HepG2 (cell line): ENCODE results near the gene FRAS1. TPM values are rescaled to one million over a fixed set of nuclear protein-coding genes. Genes with fewer than 3 reads are reported as not detected.

Source experiments
- ARID4A ChIP-seq: sonication (generic); formaldehyde crosslinking; IDR thresholded peaks from 2 replicates; pipeline ENCODE4 v1.5.0; 2020; ENCODE audit warnings: mild to moderate bottlenecking, missing genetic modification reagents, borderline replicate concordance
- ATF6 ChIP-seq: sonication (generic); formaldehyde crosslinking; conservative IDR thresholded peaks from 2 replicates; pipeline ENCODE4 v1.4.0; 2020; ENCODE audit warnings: missing genetic modification reagents
- EZH2 ChIP-seq: conservative IDR thresholded peaks from 2 replicates; pipeline ENCODE4 v1.6.1; 2012; ENCODE audit warnings: mild to moderate bottlenecking, low read depth, low read length, moderate library complexity
- FOXP1 ChIP-seq, 2 experiments: fragments of 450-650 bp in 1 of 2; IDR thresholded peaks; 2 replicates each; pipeline ENCODE4 v1.6.1; 2017 to 2018; ENCODE audit warnings: antibody characterized with exemption in 1 of 2
- HDAC2 ChIP-seq: sonication (generic); formaldehyde crosslinking; IDR thresholded peaks from 2 replicates; pipeline ENCODE4 v1.4.0; 2020; ENCODE audit warnings: missing genetic modification reagents
- HNRNPLL ChIP-seq: fragments of 200-400 bp; formaldehyde crosslinking; IDR thresholded peaks from 2 replicates; pipeline ENCODE4 v1.6.1; 2017; ENCODE audit warnings: mild to moderate bottlenecking, low read depth, low read length; ENCODE audit not compliant: poor library complexity, severe bottlenecking
- MXD1 ChIP-seq: sonication (generic); formaldehyde crosslinking; IDR thresholded peaks from 2 replicates; pipeline ENCODE4 v1.4.0; 2020; ENCODE audit warnings: mild to moderate bottlenecking, missing genetic modification reagents
- MXD4 ChIP-seq: IDR thresholded peaks from 2 replicates; pipeline ENCODE4 v1.6.1; 2016; ENCODE audit warnings: mild to moderate bottlenecking, missing biosample characterization, missing genetic modification reagents
- NONO ChIP-seq, 2 experiments: fragments of 450-650 bp in 1 of 2; sonication (generic) in 1 of 2; formaldehyde crosslinking in 1 of 2; IDR thresholded peaks in 1 of 2; conservative IDR thresholded peaks in 1 of 2; 2 replicates each; pipeline versions ENCODE4 v1.6.1 to v1.8.0; 2017 to 2022; ENCODE audit warnings: mild to moderate bottlenecking in 1 of 2, missing genetic modification reagents in 1 of 2, moderate library complexity in 1 of 2
- NR2F2 ChIP-seq: IDR thresholded peaks from 2 replicates; pipeline ENCODE4 v1.6.1; 2012; ENCODE audit warnings: low read depth, inconsistent platforms, borderline replicate concordance
- PAX8 ChIP-seq: sonication (generic); formaldehyde crosslinking; IDR thresholded peaks from 2 replicates; pipeline ENCODE4 v1.8.0; 2022; ENCODE audit warnings: mild to moderate bottlenecking, missing genetic modification reagents, borderline replicate concordance
- PLRG1 ChIP-seq: fragments of 450-650 bp; conservative IDR thresholded peaks from 2 replicates; pipeline ENCODE4 v1.6.1; 2016
- RELA ChIP-seq: sonication (generic); formaldehyde crosslinking; IDR thresholded peaks from 2 replicates; pipeline ENCODE4 v1.4.0; 2020; ENCODE audit warnings: missing genetic modification reagents
- TEAD2 ChIP-seq: sonication (generic); formaldehyde crosslinking; IDR thresholded peaks from 2 replicates; pipeline ENCODE4 v1.9.0; 2021; ENCODE audit warnings: missing genetic modification reagents
- ZKSCAN1 ChIP-seq: fragments of 150-350 bp; IDR thresholded peaks from 2 replicates; pipeline ENCODE4 v1.6.1; 2014; ENCODE audit warnings: low read length
- ZNF350 ChIP-seq: sonication (generic); formaldehyde crosslinking; IDR thresholded peaks from 2 replicates; pipeline ENCODE4 v1.4.0; 2020; ENCODE audit warnings: mild to moderate bottlenecking, low read depth, missing genetic modification reagents, borderline replicate concordance
- ZNF382 ChIP-seq: sonication (generic); formaldehyde crosslinking; IDR thresholded peaks from 2 replicates; pipeline ENCODE4 v1.5.0; 2020; ENCODE audit warnings: missing genetic modification reagents, mild to moderate bottlenecking, borderline replicate concordance
- ZNF383 ChIP-seq: sonication (generic); formaldehyde crosslinking; IDR thresholded peaks from 2 replicates; pipeline ENCODE4 v1.4.0; 2020; ENCODE audit warnings: missing genetic modification reagents, mild to moderate bottlenecking, borderline replicate concordance
- ZNF451 ChIP-seq: sonication (generic); formaldehyde crosslinking; IDR thresholded peaks from 2 replicates; pipeline ENCODE4 v1.5.0; 2020; ENCODE audit warnings: mild to moderate bottlenecking, missing genetic modification reagents
- ZNF549 ChIP-seq: sonication (generic); formaldehyde crosslinking; IDR thresholded peaks from 2 replicates; pipeline ENCODE4 v1.5.0; 2020; ENCODE audit warnings: missing genetic modification reagents
- ZNF614 ChIP-seq: IDR thresholded peaks from 2 replicates; pipeline ENCODE4 v1.6.1; 2018; ENCODE audit warnings: missing biosample characterization, missing genetic modification reagents, inconsistent platforms, borderline replicate concordance
- ZNF704 ChIP-seq: sonication (generic); formaldehyde crosslinking; IDR thresholded peaks from 2 replicates; pipeline ENCODE4 v1.8.1; 2023; ENCODE audit warnings: mild to moderate bottlenecking, inconsistent platforms, moderate library complexity, missing genetic modification reagents, borderline replicate concordance
- ZSCAN9 ChIP-seq: IDR thresholded peaks from 2 replicates; pipeline ENCODE4 v1.6.1; 2016; ENCODE audit warnings: borderline replicate concordance
- polyA plus RNA-seq, 8 experiments: library from polyadenylated mRNA; depleted of rRNA in 3 of 8; stranded (reverse) in 7 of 8; unstranded in 1 of 8; fragments of >200 nt; fragmentation: Illumina TruSeq in 4 of 8; extraction: Trizol in 4 of 8; gene quantifications; 2 replicates each; pipeline versions ENCODE4 v1.2.1 to v1.2.3, GENCODE V29; 2011 to 2016; ENCODE audit warnings: low read depth in 4 of 8, missing spikeins in 1 of 8, mixed read lengths in 1 of 8; ENCODE audit not compliant: insufficient read depth in 1 of 8
- total RNA-seq, 5 experiments: library from RNA; depleted of rRNA; stranded (reverse); fragments of >200 nt; fragmentation: Illumina TruSeq; extraction: Trizol; gene quantifications; 2 replicates each; pipeline ENCODE4 v1.2.3, GENCODE V29; 2016; ENCODE audit warnings: low read depth in 1 of 5

The FRAS1 gene
- total and polyA plus RNA-seq, 2 of the 13 experiments (the other 11 are each of a cell fraction or from before 2014, with no cell fraction given), result 22.5 to 31.6 TPM

- TF ChIP-seq ZNF451, result no peak
- TF ChIP-seq ZKSCAN1, result no peak
- TF ChIP-seq ZNF549 (CRISPR knock-in tag), result no peak
- no peak for TF ChIP-seq EZH2
- no peak for TF ChIP-seq NONO (IDR thresholded peaks at IDR 0.05)
- TF ChIP-seq NONO (CRISPR knock-in tag; conservative IDR thresholded peaks at IDR 0.05), result no peak
- TF ChIP-seq HNRNPLL, result no peak
- TF ChIP-seq RELA (CRISPR knock-in tag), result no peak
- no peak for TF ChIP-seq PAX8 (CRISPR knock-in tag)
- TF ChIP-seq ZSCAN9, result no peak
- no peak for TF ChIP-seq MXD4 (CRISPR knock-in tag)
- TF ChIP-seq ZNF383 (CRISPR knock-in tag), result no peak
- TF ChIP-seq PLRG1, result no peak
- no peak for TF ChIP-seq ZNF350 (CRISPR knock-in tag)
- TF ChIP-seq FOXP1 (IDR thresholded peaks at IDR 0.05), result no peak
- peak; percentile 45; the same call in 1 of the 2 replicates for TF ChIP-seq FOXP1 (CRISPR knock-in tag; IDR thresholded peaks at IDR 0.05)
- no peak for TF ChIP-seq ZNF382 (CRISPR knock-in tag)
- TF ChIP-seq NR2F2, result peak; percentile 91
- TF ChIP-seq ZNF704 (CRISPR knock-in tag), result no peak
- TF ChIP-seq ZNF614 (CRISPR knock-in tag), result no peak
- no peak for TF ChIP-seq MXD1 (CRISPR knock-in tag)
- TF ChIP-seq TEAD2 (CRISPR knock-in tag), result no peak
- TF ChIP-seq ATF6, result no peak
- TF ChIP-seq ARID4A, result peak; percentile 39; the same call in 1 of the 2 replicates
- no peak for TF ChIP-seq HDAC2 (CRISPR knock-in tag)
These were observed 527.9 kb downstream of the FRAS1 start (continued) for GRCh38 chr4:78584863-78585547.
